LNCaP clone FGC (cell line): ENCODE data around the gene FBXO39.
"Not testable (repeated sequence)": the region's sequence is repeated elsewhere in the genome, so short reads cannot be mapped to it uniquely, and the experiment has no call there.

ENCODE experiments used
- DNase-seq: peaks from one replicate; pipeline ENCODE4 v3.0.0-alpha.2; 2011; ENCODE audit warnings: low read depth
- H3K4me3 ChIP-seq: 2 replicates; pipeline ENCODE4 v1.5.1; 2011; ENCODE audit warnings: mild to moderate bottlenecking, low read depth, low read length, control low read depth
- TF ChIP-seq, protein P1 (sequence below): IDR thresholded peaks from 2 replicates; pipeline ENCODE4 v1.5.1; 2012; ENCODE audit warnings: mild to moderate bottlenecking; ENCODE audit not compliant: control insufficient read depth, insufficient read depth; ENCODE audit errors: extremely low read depth

The FBXO39 gene

GRCh38 chr17:6772016-6772415 lies 4.0 kb upstream of the FBXO39 start:
- DNase-seq, result no peak
- TF ChIP-seq, protein P1, sequence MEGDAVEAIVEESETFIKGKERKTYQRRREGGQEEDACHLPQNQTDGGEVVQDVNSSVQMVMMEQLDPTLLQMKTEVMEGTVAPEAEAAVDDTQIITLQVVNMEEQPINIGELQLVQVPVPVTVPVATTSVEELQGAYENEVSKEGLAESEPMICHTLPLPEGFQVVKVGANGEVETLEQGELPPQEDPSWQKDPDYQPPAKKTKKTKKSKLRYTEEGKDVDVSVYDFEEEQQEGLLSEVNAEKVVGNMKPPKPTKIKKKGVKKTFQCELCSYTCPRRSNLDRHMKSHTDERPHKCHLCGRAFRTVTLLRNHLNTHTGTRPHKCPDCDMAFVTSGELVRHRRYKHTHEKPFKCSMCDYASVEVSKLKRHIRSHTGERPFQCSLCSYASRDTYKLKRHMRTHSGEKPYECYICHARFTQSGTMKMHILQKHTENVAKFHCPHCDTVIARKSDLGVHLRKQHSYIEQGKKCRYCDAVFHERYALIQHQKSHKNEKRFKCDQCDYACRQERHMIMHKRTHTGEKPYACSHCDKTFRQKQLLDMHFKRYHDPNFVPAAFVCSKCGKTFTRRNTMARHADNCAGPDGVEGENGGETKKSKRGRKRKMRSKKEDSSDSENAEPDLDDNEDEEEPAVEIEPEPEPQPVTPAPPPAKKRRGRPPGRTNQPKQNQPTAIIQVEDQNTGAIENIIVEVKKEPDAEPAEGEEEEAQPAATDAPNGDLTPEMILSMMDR, result no peak
- H3K4me3 ChIP-seq, result no peak overlapping the region

DNA sequence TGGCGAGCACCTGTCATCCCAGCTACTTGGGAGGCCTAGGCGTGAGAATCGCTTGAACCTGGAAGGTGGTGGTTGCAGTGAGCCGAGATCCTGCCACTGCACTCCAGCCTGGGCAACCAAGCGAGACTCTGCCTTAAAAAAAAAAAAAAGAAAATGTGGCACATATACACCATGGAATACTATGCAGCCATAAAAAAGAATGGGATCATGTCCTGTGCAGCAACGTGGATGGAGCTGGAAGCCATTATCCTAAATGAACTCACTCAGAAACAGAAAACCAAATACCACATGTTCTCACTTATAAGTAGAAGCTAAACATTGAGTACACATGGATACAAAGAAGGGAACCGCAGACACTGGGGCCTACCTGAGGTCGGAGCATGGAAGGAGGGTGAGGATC lies 1.1 kb upstream of the FBXO39 start:
- DNase-seq, H3K4me3 ChIP-seq: not testable (repeated sequence)

GRCh38 chr17:6779411-6779810 lies 3.4 kb downstream of the FBXO39 start:
- no peak overlapping the region for H3K4me3 ChIP-seq
- DNase-seq, result no peak

DNA sequence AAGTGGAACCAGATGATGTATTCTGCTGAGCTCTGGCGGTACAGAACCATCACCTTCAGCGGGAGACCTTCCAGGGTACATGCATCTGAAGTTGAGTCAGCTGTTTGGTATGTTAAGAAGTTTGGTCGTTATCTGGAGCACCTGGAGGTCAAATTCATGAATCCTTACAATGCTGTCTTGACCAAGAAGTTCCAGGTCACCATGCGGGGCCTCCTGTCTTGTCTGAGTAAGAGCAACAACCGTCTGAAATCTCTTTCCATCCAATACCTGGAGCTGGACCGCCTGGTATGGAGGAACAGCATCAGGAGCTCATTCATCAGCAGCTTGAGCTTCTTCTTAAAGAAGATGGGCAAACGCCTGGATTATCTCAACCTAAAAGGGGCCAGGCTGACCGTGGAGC lies 4.0 kb downstream of the FBXO39 start:
- H3K4me3 ChIP-seq, result no peak overlapping the region
- TF ChIP-seq, protein P1, result no peak
- no peak for DNase-seq

More at GRCh38 chr17:6779411-6779810, 3.4 kb downstream of the FBXO39 start:
- TF ChIP-seq, protein P1, result no peak

- TF ChIP-seq, protein P1, result no peak
- no peak overlapping the region for H3K4me3 ChIP-seq
- no peak for DNase-seq
Measured at GRCh38 chr17:6780886-6781285, 4.9 kb downstream of the FBXO39 start.

GRCh38 chr17:6782244-6782643 lies 6.2 kb downstream of the FBXO39 start:
- no peak overlapping the region for H3K4me3 ChIP-seq
- TF ChIP-seq, protein P1, result no peak
- DNase-seq, result no peak

DNA sequence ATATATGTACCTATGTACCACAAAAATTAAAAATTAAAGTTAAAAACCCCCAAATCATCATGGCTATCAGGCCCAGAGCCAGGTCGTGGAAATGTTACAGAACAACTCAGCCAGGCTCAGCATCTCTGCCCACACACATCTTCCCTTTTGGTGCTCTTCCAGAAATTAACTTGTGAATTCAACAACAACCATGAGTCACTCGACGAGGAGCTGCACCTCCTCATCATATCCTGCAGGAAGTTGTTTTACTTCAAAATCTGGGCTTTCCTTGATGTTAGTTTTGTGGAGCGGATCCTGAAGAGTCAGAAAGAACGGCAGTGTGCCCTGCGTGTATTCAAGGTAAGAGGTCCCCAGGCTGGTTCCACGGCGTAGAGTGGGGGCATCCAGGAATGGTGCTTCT lies 10.6 kb downstream of the FBXO39 start:
- no peak overlapping the region for H3K4me3 ChIP-seq
- TF ChIP-seq, protein P1, result no peak
- DNase-seq, result no peak
